ENCODE measurements around the gene OSBPL8.

The OSBPL8 gene

DNA sequence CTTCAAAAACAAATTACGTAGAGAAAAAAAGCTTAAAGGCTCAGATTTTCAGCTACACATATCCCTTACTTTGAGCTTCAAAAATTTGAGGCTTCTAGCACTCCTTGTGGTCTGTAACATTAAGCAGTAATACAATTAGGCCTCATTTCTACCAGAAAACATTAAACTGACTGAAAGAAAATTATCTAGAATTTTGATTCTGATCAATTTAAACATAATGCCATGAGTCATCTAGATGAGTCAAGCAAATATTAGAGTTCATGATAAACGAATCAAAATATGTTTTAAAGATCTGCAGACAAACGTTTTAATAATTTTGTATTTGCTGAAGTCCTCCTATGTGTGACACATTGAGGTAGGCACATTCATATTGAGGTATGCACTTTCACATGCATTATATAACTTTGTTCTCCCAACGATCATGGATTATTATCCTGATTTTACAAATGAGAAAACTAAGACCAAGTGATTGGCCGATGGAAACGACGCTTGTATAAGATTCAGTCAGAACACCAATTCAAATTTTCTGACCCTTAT, 4.3 kb downstream of the OSBPL8 start:
- no peak for DNase-seq

DNA sequence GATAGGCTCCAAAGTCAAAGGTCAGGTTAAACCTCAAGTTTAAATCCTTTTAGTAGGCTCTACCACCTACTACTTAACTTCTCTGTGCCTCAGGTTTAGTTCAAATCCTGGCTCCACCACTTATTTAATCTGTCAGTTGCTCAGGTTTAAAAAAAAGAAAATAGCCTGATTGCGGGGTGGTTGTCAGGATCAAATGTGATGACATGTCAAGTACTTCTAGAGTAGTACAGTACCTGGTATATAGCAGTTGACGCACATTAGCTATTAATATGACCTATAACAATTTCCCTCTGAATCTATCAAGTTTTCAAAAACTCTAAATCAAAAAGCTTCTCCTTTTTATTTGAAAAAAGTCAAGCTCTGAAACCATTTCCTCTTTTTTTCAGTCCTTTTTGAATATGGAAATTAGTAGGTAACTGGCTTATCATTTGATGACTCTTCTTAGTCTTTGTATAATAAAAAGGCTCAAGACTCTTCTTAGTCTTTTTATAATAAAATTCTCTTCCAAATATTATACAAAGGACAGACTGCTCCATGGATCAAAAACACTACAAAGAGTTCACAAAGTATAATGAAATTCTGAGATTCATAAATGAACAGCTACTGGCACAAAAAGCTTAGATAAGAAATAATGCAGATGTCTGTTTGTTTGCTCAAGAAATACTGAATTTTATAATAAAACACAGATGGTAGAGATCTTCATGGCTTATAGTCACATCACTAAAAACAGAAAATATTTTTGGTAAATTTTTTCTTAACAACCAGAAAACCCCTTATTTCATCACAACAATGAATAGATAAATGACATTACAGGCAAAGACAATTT, 5.0 kb downstream of the OSBPL8 start:
- DNase-seq, result no peak

DNA sequence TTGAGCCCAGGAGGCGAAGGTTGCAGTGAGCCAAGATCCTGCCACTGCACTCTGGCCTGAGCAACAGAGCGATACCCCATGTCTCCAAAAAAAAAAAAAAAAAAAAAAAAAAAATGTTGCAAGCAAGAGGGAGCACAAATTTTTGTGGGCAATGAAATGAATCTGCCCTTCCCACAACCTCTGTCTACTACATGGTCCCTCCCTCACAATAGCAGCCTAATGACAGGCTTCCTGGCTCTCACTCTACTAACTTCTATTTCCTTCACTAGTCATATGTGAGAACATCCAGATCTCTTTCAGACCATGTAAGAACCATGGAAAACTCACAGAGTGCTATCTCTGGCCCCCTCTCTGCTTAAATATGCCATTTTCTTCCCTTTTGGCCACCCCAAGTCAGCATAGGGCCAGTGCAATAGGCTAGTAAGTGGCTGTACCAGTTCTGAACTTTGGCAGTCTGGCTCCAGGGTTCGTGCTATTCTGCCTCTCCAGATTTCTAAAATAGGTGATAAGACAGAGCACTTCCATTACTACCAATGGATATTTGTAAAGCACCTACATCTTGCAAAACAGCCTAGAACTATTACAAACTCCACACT, 7.1 kb downstream of the OSBPL8 start:
- DNase-seq, result no peak

DNA sequence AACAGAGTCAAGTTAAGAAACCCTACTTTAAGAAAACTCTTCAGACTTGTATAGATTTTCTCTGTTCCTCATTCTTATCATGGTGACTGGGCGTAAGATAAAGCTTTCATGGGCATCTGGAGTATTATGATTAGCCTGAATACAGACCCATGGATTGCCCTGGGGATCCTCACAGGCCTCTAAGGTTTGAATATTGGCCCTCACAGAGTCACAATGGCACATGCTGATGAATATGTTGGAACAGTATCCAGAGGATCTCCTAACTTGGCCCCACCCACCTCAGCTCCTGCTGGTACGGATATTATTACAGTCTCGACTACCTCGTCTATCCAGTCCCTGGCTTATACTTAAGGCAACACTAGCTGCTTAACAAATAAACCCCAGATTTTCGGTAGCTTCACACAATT, 8.1 kb downstream of the OSBPL8 start:
- no peak for DNase-seq

GRCh38 chr12:76549131-76549530, 10.4 kb downstream of the OSBPL8 start:
- DNase-seq, result no peak

DNA sequence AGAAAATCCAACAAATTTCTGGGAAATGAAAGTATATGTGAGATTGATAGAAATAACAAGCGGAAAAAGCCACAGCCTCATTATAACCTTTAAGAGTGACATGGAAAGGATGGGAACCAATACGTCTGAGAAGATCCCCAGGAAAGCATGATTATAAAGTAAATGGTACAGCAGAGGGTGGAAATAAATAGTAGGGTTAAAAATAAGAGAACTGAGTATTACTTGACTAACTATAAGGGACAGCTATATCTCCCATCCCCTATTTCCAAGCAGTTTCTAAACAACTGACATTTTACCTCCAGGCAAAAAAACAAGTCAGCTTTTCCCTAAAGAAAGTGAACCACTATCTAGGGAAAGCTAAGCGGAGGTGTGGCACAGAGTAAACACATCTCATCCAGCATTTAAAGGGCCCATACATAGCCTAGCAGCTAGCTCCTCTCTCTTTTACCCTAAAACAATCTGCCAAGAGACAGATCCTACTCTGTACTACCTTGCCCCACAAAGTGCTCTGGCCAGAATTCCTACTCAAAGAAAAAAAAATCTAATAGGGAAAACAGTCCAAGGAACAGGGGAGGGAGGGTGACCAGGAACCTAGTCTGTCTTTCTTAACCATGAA, 11.2 kb downstream of the OSBPL8 start:
- DNase-seq, result no peak

DNA sequence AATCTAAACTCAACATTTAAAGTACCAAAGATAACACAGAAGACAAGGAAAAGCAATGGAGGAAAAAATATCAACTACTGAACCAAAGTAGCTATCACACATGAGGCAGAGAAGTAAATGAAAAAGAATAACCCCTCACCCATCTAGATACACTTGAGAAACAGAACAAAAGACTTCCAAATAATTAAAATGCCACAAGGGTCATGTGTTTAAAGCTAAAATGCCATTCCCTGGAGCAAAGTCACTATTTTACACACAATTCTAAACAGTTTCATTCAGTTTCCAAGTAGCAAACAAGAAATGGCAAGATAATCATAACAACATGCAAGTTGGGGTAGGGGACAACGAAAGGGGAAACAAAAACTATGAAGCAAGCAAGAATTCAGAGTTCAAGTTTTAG, 12.0 kb downstream of the OSBPL8 start:
- DNase-seq, result no peak

DNA sequence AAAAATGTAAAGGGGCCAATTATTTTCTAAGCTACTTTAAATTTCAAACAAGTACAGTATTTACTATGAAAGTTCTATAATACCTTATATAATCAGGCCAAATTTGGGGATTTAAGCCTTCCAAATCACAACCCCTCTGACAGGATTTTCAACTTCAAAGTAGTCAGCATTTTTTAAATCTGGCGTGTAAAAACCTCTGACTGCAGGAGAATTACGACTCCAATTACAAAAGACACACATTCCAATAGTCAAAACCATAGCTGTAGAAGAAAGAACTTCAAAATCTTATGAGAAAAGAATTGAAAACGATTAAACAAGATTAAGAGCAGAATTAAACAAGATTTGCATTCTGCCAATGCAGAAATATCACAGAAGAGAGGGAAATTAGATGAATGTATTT, 12.7 kb downstream of the OSBPL8 start:
- DNase-seq, result no peak

GRCh38 chr12:76545486-76545885, 14.1 kb downstream of the OSBPL8 start:
- DNase-seq, result no peak

GRCh38 chr12:76544601-76545261, 14.8 kb downstream of the OSBPL8 start:
- DNase-seq, result no peak

GRCh38 chr12:76543813-76544347, 15.7 kb downstream of the OSBPL8 start:
- no peak for DNase-seq

- no peak for DNase-seq
These were observed 16.7 kb downstream of the OSBPL8 start for GRCh38 chr12:76542908-76543307.

DNA sequence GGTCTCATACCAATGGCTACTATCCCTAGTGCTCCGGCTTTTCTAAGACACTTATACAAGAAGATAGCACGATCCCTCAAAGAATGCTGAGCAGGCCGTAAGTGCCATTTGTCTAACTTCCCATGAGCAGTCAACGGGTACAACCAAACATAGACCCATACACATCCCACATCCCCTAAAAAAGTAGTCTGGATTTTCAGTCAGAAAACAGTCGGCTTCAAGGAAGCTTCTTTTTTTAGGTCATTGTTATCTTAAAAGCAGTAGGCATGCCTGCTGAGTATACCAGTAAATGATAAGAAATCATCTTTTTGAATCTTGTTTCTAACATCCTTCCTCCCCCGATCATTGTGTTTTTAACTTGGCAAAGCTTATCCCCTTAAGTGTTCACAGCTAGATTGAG, 19.8 kb downstream of the OSBPL8 start:
- no peak for DNase-seq

DNA sequence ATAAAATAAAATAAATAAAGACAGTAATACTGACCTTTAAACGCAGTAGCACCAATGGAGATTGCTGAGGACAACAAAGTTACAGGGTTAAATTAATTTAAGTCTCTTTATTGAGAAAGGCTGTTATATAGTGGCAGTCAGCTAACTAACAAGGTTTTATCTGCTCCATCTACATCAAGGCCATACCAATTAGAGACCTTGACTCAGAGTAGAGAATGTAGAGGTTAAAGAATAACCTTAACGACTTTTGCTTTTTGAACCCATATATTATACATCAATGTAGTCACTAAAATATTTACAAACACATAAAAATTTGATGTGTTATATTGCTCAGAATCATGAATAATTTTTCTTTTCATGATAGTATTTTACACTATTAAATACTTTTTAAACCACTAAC, 21.6 kb downstream of the OSBPL8 start:
- DNase-seq, result no peak

DNA sequence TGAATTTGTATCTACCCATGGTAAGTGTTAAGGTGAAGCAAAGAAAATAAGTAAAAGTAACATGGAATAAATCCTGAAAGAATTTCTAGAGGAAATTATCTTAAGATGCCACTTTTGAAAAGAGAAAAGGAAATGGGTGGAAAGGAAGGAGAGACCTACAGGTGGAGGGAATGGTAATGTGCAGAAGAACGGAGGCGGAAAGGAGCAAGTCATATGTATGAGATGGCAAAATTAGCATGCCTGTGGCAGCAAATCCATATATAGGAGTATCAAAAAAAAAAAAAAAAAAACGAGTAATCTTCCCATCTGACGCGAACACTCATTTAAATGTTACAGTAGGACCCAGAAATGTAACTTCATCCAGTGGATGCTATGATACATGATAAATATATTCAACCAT, 23.0 kb downstream of the OSBPL8 start:
- no peak for DNase-seq

DNA sequence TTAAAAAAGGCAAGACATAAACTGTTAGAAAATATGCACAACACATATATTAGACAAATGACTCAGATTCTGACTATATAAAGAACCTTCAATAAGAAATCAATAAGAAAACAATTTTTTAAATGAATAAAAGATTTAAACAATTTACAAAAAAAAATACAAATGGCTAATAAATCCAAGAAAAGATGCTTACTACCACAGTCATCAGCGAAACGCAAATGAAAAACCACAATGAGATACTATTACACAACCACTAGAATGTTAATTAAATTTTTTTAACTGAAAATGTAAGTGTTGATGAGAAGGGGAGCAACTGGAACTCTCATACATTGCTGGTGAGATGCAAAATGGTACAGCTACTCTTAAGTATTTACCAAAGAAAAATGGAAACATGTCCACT, 24.4 kb downstream of the OSBPL8 start:
- DNase-seq, result no peak

GRCh38 chr12:76533331-76533730, 26.2 kb downstream of the OSBPL8 start:
- DNase-seq, result no peak

GRCh38 chr12:76532520-76532919, 27.1 kb downstream of the OSBPL8 start:
- no peak for DNase-seq

GRCh38 chr12:76531056-76531455, 28.5 kb downstream of the OSBPL8 start:
- no peak for DNase-seq

DNA sequence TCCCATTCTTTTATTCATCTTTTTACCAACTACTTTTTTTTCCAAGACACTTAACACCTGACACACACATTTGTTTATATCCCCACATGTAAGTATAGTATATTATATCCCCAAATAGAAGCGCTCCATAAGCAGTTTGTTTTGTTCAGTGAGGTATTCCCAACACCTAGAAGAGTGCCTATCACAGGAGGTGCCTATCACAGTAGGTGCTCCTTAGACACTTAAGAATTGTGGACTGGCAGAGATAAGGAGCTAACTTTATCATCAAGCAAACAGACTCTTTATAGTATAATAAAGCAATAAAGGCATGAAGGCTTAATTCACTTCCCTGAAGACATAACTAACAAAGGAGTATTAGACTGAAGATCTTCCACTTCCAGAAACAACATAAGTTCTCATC, 29.1 kb downstream of the OSBPL8 start:
- no peak for DNase-seq

DNA sequence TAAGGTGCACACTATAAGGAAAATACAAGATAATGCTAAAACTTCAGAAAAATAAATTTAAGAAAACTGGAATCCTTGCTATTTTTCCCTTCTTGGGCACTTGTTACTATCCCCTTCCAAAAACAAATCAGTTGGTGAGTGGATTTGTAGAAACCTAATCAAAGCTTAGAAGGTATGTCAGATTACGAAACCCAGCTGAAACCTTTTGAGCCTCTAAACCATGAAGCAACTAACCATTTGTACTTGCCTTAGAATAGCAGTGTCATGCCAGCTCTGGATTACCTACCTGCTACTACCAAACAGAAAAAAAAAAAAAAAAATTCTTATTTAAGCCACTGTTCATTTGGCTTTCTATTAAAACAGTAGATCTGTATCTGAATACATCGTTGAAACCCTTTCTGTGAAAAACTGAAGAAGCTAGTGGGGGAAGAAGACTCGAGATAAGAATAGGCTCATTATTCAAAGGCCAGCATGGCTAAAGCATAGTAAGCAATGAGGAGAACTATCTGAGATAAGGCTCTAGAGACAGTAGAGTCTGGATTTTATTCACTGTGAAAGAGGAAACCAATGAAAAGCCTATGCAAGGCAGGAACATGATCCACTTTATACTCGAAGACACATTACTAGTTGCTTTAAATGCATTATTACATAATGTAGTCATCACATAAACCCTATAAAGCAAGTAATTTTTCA, 30.2 kb downstream of the OSBPL8 start:
- no peak for DNase-seq

DNA sequence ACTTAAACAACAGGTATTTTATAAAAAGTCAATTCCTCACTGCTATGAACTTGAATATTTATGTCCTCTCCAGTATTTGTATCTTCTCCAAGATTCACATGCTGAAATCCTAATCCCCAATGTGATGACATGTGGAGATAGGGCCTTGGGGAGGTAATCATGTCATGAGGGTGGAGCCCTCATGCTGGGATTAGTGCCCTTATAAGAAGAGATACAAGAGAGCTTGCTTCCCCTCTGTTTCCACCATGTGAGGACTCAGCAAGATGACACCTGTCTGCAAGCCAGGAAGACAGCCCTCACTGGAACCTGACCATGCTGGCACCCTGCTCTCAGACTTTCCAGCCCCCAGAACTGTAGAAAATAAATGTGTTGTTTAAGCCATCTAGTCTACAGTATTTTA, 36.2 kb downstream of the OSBPL8 start:
- DNase-seq, result no peak

DNA sequence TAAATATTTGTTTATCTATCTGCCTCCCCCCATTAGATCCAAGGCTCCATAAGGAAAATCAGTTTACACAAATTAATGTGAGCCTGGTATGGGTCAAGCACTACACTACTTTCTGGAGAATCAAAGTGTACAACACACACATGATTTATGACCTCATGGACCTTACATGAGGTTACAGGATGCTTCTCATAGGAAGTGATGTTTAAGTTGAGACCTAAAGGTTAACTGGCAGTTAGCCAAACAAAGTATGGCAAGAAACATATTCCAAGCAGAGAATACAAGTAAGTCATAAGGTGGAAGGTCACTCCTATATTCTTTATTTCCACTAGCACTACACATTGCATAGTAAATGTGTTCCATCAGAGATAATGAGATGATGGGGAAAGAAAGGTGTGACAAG, 39.2 kb downstream of the OSBPL8 start:
- no peak for DNase-seq
